H1 (cell line): ENCODE results near the gene IER5. TPM values are rescaled to one million over a fixed set of nuclear protein-coding genes. Genes with fewer than 3 reads are reported as not detected.
"Not testable (repeated sequence)": the region's sequence is repeated elsewhere in the genome, so short reads cannot be mapped to it uniquely, and the experiment has no call there.

Experiments used
- CTCF ChIA-PET: fragments of 300-600 bp; sonication (Branson Sonifier 250); formaldehyde crosslinking; loops from one replicate; lab custom pipeline; 2021; ENCODE audit not compliant: partially characterized antibody; lab: Charles Lee
- POLR2A ChIA-PET: fragments of 300-600 bp; sonication (Branson Sonifier 250); formaldehyde crosslinking; loops from one replicate; lab custom pipeline; 2021; ENCODE audit warnings: inconsistent platforms; ENCODE audit not compliant: partially characterized antibody; lab: Charles Lee
- DNase-seq, 2 experiments: peaks; one replicate each; pipeline versions ENCODE4 v3.0.0 to v3.0.0-alpha.2; 2010 to 2022; ENCODE audit warnings: low spot score in 2 of 2, low read depth in 1 of 2, mixed read lengths in 1 of 2
- FAIRE-seq: peaks from 2 replicates; lab custom pipeline; 2011; peaks lifted over from hg19 to GRCh38; lab: Jason Lieb, UNC
- H2AFZ ChIP-seq: 2 replicates; pipeline ENCODE4 v1.8.1; 2012; ENCODE audit warnings: low read length, inconsistent platforms
- H2AK5ac ChIP-seq: 2 replicates; pipeline ENCODE4 v1.6.1; 2013; ENCODE audit warnings: low read depth, low read length
- H2BK120ac ChIP-seq: replicated peaks from 2 replicates; pipeline ENCODE3; 2013; ENCODE audit warnings: low read depth, low read length, inconsistent platforms
- H2BK12ac ChIP-seq: 2 replicates; pipeline ENCODE4 v1.6.1; 2013; ENCODE audit warnings: low read depth, low read length
- H2BK15ac ChIP-seq: 2 replicates; pipeline ENCODE4 v1.6.1; 2013; ENCODE audit warnings: low read length
- H2BK20ac ChIP-seq: 2 replicates; pipeline ENCODE4 v1.6.1; 2013; ENCODE audit warnings: low read length
- H2BK5ac ChIP-seq: 2 replicates; pipeline ENCODE4 v1.6.1; 2013; ENCODE audit warnings: low read depth, low read length
- H3K14ac ChIP-seq: 2 replicates; pipeline ENCODE4 v1.6.1; 2013; ENCODE audit warnings: inconsistent platforms; ENCODE audit not compliant: insufficient read length
- H3K18ac ChIP-seq: 2 replicates; pipeline ENCODE4 v1.6.1; 2013; ENCODE audit warnings: low read length; ENCODE audit errors: extremely low read depth
- H3K23ac ChIP-seq: 2 replicates; pipeline ENCODE4 v1.6.1; 2013; ENCODE audit warnings: inconsistent platforms; ENCODE audit not compliant: insufficient read length
- H3K23me2 ChIP-seq: 2 replicates; pipeline ENCODE4 v1.6.1; 2013; ENCODE audit warnings: low read depth, low read length
- H3K27ac ChIP-seq: 2 replicates; pipeline ENCODE4 v1.6.1; 2011; ENCODE audit warnings: low read depth, low read length, inconsistent platforms
- H3K27me3 ChIP-seq, 4 experiments: replicated peaks in 1 of 4; 1 replicate in 1 of 4; 2 replicates in 3 of 4; pipeline versions ENCODE4 v1.6.1 to v1.8.1; 2011 to 2013; ENCODE audit warnings: low read length in 3 of 4, mild to moderate bottlenecking in 3 of 4, inconsistent platforms in 2 of 4, mixed read lengths in 2 of 4, moderate library complexity in 1 of 4; ENCODE audit not compliant: control insufficient read depth in 3 of 4, insufficient read depth in 3 of 4; ENCODE audit errors: extremely low read depth in 1 of 4
- H3K36me3 ChIP-seq, 4 experiments: 2 replicates each; pipeline versions ENCODE4 v1.6.1 to v1.8.1; 2011 to 2013; ENCODE audit warnings: mild to moderate bottlenecking in 4 of 4, low read length in 3 of 4, moderate library complexity in 2 of 4, control low read depth in 1 of 4, inconsistent platforms in 1 of 4; ENCODE audit not compliant: insufficient read depth in 4 of 4, control insufficient read depth in 2 of 4
- H3K4ac ChIP-seq: replicated peaks from 2 replicates; pipeline ENCODE3; 2013; ENCODE audit warnings: low read length, low read depth, mixed read lengths, inconsistent platforms; ENCODE audit not compliant: insufficient read length
- H3K4me1 ChIP-seq, 4 experiments: replicated peaks in 1 of 4; 1 replicate in 1 of 4; 2 replicates in 3 of 4; pipeline versions ENCODE4 v1.6.1 to v1.8.1; 2011 to 2013; ENCODE audit warnings: low read length in 3 of 4, inconsistent platforms in 2 of 4, mixed read lengths in 1 of 4; ENCODE audit not compliant: insufficient read depth in 4 of 4, control insufficient read depth in 3 of 4
- H3K4me2 ChIP-seq, 2 experiments: 2 replicates each; pipeline versions ENCODE4 v1.6.1 to v1.8.1; 2011 to 2013; ENCODE audit warnings: low read depth in 2 of 2, low read length in 2 of 2, control low read depth in 1 of 2, inconsistent platforms in 1 of 2, mild to moderate bottlenecking in 1 of 2; ENCODE audit not compliant: insufficient read depth in 1 of 2
- H3K4me3 ChIP-seq, 4 experiments: fragments of 200-600, 300-600 bp in 1 of 4; sonication (generic), shearing (Covaris generic), sonication (Bioruptor Twin) in 1 of 4; 2 replicates each; pipeline versions ENCODE4 v1.5.1 to v1.8.1; 2011 to 2016; ENCODE audit warnings: low read length in 4 of 4, low read depth in 3 of 4, control low read depth in 2 of 4, inconsistent platforms in 2 of 4, mild to moderate bottlenecking in 2 of 4, mixed read lengths in 1 of 4, moderate library complexity in 1 of 4; ENCODE audit not compliant: insufficient read depth in 2 of 4; ENCODE audit errors: extremely low read depth in 1 of 4
- H3K56ac ChIP-seq: replicated peaks from 2 replicates; pipeline ENCODE3; 2013; ENCODE audit warnings: low read depth, mild to moderate bottlenecking, mixed read lengths, low read length, inconsistent platforms; ENCODE audit not compliant: insufficient read length
- H3K79me1 ChIP-seq: 2 replicates; pipeline ENCODE4 v1.6.1; 2013; ENCODE audit warnings: low read depth, low read length, control low read depth
- H3K79me2 ChIP-seq, 2 experiments: 2 replicates each; pipeline versions ENCODE4 v1.6.1 to v1.8.1; 2012 to 2013; ENCODE audit warnings: low read length in 2 of 2, mild to moderate bottlenecking in 2 of 2, inconsistent platforms in 1 of 2; ENCODE audit not compliant: insufficient read depth in 2 of 2, control insufficient read depth in 1 of 2
- H3K9ac ChIP-seq, 4 experiments: replicated peaks in 1 of 4; 1 replicate in 1 of 4; 2 replicates in 3 of 4; pipeline versions ENCODE4 v1.6.1 to v1.8.1; 2011 to 2013; ENCODE audit warnings: low read depth in 3 of 4, low read length in 3 of 4, control low read depth in 2 of 4, mild to moderate bottlenecking in 2 of 4, moderate library complexity in 2 of 4, inconsistent platforms in 1 of 4; ENCODE audit errors: extremely low read depth in 1 of 4
- H3K9me3 ChIP-seq, 2 experiments: 2 replicates each; pipeline versions ENCODE4 v1.6.1 to v1.8.1; 2012 to 2013; ENCODE audit warnings: mild to moderate bottlenecking in 2 of 2, moderate library complexity in 2 of 2, control low read depth in 1 of 2, inconsistent platforms in 1 of 2, low read depth in 1 of 2, low read length in 1 of 2, mixed read lengths in 1 of 2; ENCODE audit not compliant: insufficient read depth in 2 of 2
- H4K20me1 ChIP-seq, 2 experiments: replicated peaks in 1 of 2; 2 replicates each; pipeline versions ENCODE3 to v1.8.1; 2011 to 2013; ENCODE audit warnings: inconsistent platforms in 2 of 2, low read length in 2 of 2, mild to moderate bottlenecking in 1 of 2; ENCODE audit not compliant: insufficient read depth in 2 of 2, control insufficient read depth in 1 of 2
- H4K5ac ChIP-seq: 2 replicates; pipeline ENCODE4 v1.6.1; 2013; ENCODE audit warnings: low read length, low read depth, mixed read lengths, inconsistent platforms; ENCODE audit not compliant: insufficient read length
- H4K8ac ChIP-seq: 2 replicates; pipeline ENCODE4 v1.8.0; 2013; ENCODE audit warnings: mild to moderate bottlenecking, moderate library complexity, low read length, inconsistent platforms; ENCODE audit not compliant: insufficient read depth; ENCODE audit errors: extremely low read depth
- H4K91ac ChIP-seq: replicated peaks from 2 replicates; pipeline ENCODE3; 2013; ENCODE audit warnings: low read length, mixed read lengths, inconsistent platforms; ENCODE audit not compliant: insufficient read length
- WGBS, 2 experiments: shearing (Covaris generic) in 1 of 2; methylation state at CpG; one replicate each; pipeline versions ENCODE4 v1.1.6 to v1.1.7; 2013 to 2015; ENCODE audit warnings: low lambda C conversion rate in 2 of 2, mixed read lengths in 2 of 2, inconsistent platforms in 1 of 2, low coverage in 1 of 2, missing lambda C conversion rate in 1 of 2; ENCODE audit not compliant: insufficient replicate concordance in 2 of 2, insufficient coverage in 1 of 2, insufficient read length in 1 of 2; ENCODE audit errors: extremely low coverage in 1 of 2, missing lambda C conversion rate in 1 of 2; 5-methylcytosine and 5-hydroxymethylcytosine counted together
- polyA plus RNA-seq, 7 experiments: library from polyadenylated mRNA; depleted of rRNA in 3 of 7; stranded (reverse) in 5 of 7; unstranded in 2 of 7; fragments of >200 nt in 5 of 7; fragments of 200-250 nt in 2 of 7; gene quantifications; 1 replicate in 5 of 7; 2 replicates in 1 of 7; 4 replicates in 1 of 7; pipeline versions ENCODE4 v1.2.1 to v1.2.3, GENCODE V29; 2011 to 2013; ENCODE audit warnings: missing spikeins in 2 of 7, mixed read lengths in 2 of 7
- total RNA-seq: library from RNA; stranded (reverse); fragmentation: NEBNext Ultra II Directional; extraction: Animal tissue kit (Norgen Biotek cat#: 25700); gene quantifications from 2 replicates; pipeline ENCODE4 v1.2.1, GENCODE V29; 2021

The IER5 gene
- total and polyA plus RNA-seq, 2 of the 8 experiments (the other 6 are each of a cell fraction or from before 2014, with no cell fraction given) = 3.5 to 7.7 TPM

DNA sequence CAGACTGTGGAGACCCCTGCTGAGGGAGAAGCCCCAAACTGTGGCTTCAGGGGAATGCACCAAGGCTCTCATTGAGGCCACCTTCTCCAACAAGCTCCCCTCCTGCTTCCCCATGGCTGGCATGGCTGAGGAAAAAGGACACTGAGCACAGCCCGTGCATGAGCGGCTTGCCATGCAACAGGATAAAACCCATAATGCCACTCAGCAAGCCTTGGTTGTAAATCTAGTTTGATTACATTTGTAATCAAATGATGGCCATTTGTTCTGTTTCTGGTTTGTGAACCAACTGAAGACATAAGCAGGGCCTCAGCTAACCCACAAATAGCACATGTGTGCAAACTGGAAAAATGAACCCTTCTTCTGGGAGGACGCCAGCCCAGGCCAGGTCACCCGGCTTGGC is 27.6 kb upstream of the IER5 start:
- H4K8ac ChIP-seq, H3K56ac ChIP-seq, H3K4me1 ChIP-seq, H3K18ac ChIP-seq, H4K91ac ChIP-seq, H3K23ac ChIP-seq, H2BK12ac ChIP-seq, H4K20me1 ChIP-seq, H2AFZ ChIP-seq, H3K27me3 ChIP-seq, DNase-seq, H3K36me3 ChIP-seq, H3K4ac ChIP-seq, H3K4me3 ChIP-seq, H3K9ac ChIP-seq, H3K79me1 ChIP-seq, H3K79me2 ChIP-seq, H4K5ac ChIP-seq, H3K23me2 ChIP-seq, H3K14ac ChIP-seq, FAIRE-seq, H2BK15ac ChIP-seq, H3K9me3 ChIP-seq, H2BK20ac ChIP-seq, H3K27ac ChIP-seq, H2BK120ac ChIP-seq, H2AK5ac ChIP-seq, POLR2A ChIA-PET, H3K4me2 ChIP-seq, H2BK5ac ChIP-seq: not testable (repeated sequence)
- 93% methylated on average over 3 of the region's 4 CpGs; no CpG with 5 or more reads in 1 of the 2 experiments for WGBS, 2 experiments
- CTCF ChIA-PET = interaction anchor here (1.2 kb wide), 1 partner anchor 81 kb away, joined by 3 read pairs; no protein-coding TSS in a partner anchor
